Naive B cell (primary cell): ENCODE data around the gene EFNA4. TPM values are rescaled to one million over a fixed set of nuclear protein-coding genes. Genes with fewer than 3 reads are reported as not detected.

ENCODE experiments used
- ATAC-seq, 2 donors: fragments of 150-1000 bp; cut with Tn5 transposase; 2 replicates each; pipeline ENCODE4 v1.10.0; 2021; ENCODE audit warnings: low read depth in 2 of 2, mild to moderate bottlenecking in 2 of 2, moderate library complexity in 2 of 2
- DNase-seq: peaks from one replicate; pipeline ENCODE4 v3.0.0; 2022
- H3K27ac Mint-ChIP-seq, 6 donors: one replicate each; pipeline ENCODE4 v1.8.0; 2020 to 2022; ENCODE audit warnings: mild to moderate bottlenecking in 6 of 6, mixed read lengths in 6 of 6, moderate library complexity in 5 of 6, inconsistent platforms in 2 of 6
- H3K27me3 Mint-ChIP-seq, 3 donors: one replicate each; pipeline ENCODE4 v1.8.0; 2021 to 2022; ENCODE audit warnings: mixed read lengths in 3 of 3, mild to moderate bottlenecking in 1 of 3
- H3K36me3 Mint-ChIP-seq, 2 donors: one replicate each; pipeline ENCODE4 v1.8.0; 2020 to 2022; ENCODE audit warnings: mixed read lengths in 2 of 2, inconsistent platforms in 1 of 2, mild to moderate bottlenecking in 1 of 2
- H3K4me1 Mint-ChIP-seq, 3 donors: one replicate each; pipeline ENCODE4 v1.8.0; 2020 to 2022; ENCODE audit warnings: mixed read lengths in 3 of 3, inconsistent platforms in 1 of 3, mild to moderate bottlenecking in 1 of 3, moderate library complexity in 1 of 3
- H3K4me3 Mint-ChIP-seq, 8 donors: one replicate each; pipeline ENCODE4 v1.8.0; 2020 to 2022; ENCODE audit warnings: mild to moderate bottlenecking in 8 of 8, mixed read lengths in 8 of 8, moderate library complexity in 8 of 8, inconsistent platforms in 2 of 8
- H3K9me3 Mint-ChIP-seq, 7 donors: one replicate each; pipeline ENCODE4 v1.8.0; 2020 to 2022; ENCODE audit warnings: mixed read lengths in 7 of 7, mild to moderate bottlenecking in 5 of 7, inconsistent platforms in 2 of 7, moderate library complexity in 1 of 7
- polyA plus RNA-seq, 6 donors: library from polyadenylated mRNA; unstranded; fragments of 300-500 nt; fragmentation: Illumina TruSeq; gene quantifications; one replicate each; pipeline ENCODE4 v1.2.3, GENCODE V29; 2021; ENCODE audit warnings: low read depth in 6 of 6

EFNA4 gene
- polyA plus RNA-seq, 6 donors from 2014 or later = 2.6 to 6.0 (median 3.3) TPM; not detected in 1

DNA sequence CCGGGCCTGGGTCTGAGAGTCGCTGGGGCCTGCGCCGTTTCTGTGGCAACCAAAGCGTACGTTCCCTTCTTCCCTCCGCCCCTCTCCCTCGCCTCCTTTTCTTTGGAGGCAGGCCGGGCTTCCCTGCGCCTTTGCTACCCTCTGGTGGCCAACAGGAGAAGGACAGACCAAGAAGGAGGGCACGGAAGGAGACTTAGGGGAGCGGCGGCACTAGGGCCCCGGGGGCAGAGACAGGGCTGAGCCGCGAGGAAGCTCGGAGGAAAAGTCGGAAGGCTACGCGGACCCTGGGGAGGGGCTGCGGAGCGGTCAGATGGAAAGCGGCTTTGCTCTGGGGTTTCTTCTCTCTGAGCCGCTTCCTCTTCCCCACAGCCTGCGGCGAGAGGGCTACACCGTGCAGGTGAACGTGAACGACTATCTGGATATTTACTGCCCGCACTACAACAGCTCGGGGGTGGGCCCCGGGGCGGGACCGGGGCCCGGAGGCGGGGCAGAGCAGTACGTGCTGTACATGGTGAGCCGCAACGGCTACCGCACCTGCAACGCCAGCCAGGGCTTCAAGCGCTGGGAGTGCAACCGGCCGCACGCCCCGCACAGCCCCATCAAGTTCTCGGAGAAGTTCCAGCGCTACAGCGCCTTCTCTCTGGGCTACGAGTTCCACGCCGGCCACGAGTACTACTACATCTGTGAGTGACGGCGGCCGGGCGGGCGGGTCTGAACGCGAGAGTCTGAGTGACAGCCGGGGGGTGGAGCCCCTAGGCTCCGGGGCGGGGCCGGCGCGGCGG, 21.4 kb downstream of the EFNA4 start:
- peak; percentile 75 to 76 for ATAC-seq
- peak overlapping the region; percentile 83 to 97 (median 96) for H3K4me3 Mint-ChIP-seq
- DNase-seq = peak; percentile 94
- H3K9me3 Mint-ChIP-seq = peaks cover 0 to 3% (median 0%) of the 10 kb centered on the region in 7 donors
- H3K27me3 Mint-ChIP-seq = peaks cover 27 to 39% (median 38%) of the 10 kb centered on the region in 3 donors
- peaks cover 0 to 8% of the 10 kb centered on the region in 2 donors for H3K36me3 Mint-ChIP-seq
- peaks cover 49 to 55% (median 51%) of the 10 kb centered on the region in 3 donors for H3K4me1 Mint-ChIP-seq
- peak overlapping the region; percentile 89 to 98 (median 96) for H3K27ac Mint-ChIP-seq

DNA sequence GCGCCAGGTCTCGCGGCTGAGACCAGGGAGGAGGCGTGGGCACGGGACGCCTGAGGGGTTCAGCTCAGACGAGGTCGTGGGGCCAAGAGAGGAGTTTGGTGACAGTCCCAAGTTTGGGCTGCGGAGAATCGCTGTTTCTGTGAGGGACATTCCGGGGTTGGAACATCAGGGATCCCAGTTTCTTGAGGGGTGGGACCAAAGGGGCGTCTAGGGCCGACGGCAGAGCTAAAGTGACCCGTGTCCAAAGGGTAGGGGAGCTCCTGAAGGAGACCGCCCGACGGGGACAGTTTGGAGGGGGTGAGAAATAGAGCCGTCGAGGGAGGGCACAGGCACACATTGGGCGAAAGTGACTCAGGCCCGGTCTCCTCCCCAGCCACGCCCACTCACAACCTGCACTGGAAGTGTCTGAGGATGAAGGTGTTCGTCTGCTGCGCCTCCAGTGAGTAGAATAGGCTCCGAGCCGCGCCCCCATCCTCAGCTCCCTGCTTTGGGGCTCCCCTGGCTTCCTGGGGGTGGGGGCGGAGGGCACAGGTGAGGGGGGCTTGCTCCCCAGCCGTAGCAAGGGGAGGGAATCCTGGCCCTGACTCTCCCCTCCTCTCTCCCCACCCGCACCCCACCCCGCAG, 22.1 kb downstream of the EFNA4 start:
- peak; percentile 50 for DNase-seq
- peaks cover 27 to 35% (median 34%) of the 10 kb centered on the region in 3 donors for H3K27me3 Mint-ChIP-seq
- peaks cover 46 to 50% (median 49%) of the 10 kb centered on the region in 3 donors for H3K4me1 Mint-ChIP-seq
- H3K4me3 Mint-ChIP-seq = peak overlapping the region; percentile 83 to 97 (median 96)
- H3K27ac Mint-ChIP-seq = peak overlapping the region; percentile 89 to 98 (median 96)
- H3K9me3 Mint-ChIP-seq = peaks cover 0 to 3% (median 0%) of the 10 kb centered on the region in 7 donors
- H3K36me3 Mint-ChIP-seq = peaks cover 0 to 8% of the 10 kb centered on the region in 2 donors
- peak; percentile 12 to 16 for ATAC-seq

DNA sequence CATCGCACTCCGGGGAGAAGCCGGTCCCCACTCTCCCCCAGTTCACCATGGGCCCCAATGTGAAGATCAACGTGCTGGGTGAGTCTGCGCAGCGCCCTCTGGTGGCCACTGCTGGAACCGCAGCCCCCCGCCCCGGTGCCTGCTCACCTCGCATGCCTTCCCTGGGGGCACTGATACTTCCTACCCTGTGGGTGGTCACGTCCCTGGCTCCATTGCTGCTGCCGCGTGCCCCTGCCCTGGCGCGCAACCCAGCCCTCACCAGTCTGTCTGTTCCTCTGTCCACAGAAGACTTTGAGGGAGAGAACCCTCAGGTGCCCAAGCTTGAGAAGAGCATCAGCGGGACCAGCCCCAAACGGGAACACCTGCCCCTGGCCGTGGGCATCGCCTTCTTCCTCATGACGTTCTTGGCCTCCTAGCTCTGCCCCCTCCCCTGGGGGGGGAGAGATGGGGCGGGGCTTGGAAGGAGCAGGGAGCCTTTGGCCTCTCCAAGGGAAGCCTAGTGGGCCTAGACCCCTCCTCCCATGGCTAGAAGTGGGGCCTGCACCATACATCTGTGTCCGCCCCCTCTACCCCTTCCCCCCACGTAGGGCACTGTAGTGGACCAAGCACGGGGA, 22.7 kb downstream of the EFNA4 start:
- Mint-ChIP-seq H3K4me1 (peaks cover 42 to 50% (median 46%) of the 10 kb centered on the region in 3 donors), H3K9me3 (peaks cover 0 to 3% (median 0%) of the 10 kb centered on the region in 7 donors), H3K27me3 (peaks cover 25 to 33% (median 32%) of the 10 kb centered on the region in 3 donors), H3K27ac (peak overlapping the region in 5 of 6 donors; percentile 67 to 97 (median 89)), H3K36me3 (peaks cover 0 to 7% of the 10 kb centered on the region in 2 donors), H3K4me3 (peak overlapping the region; percentile 68 to 96 (median 84))
- DNase-seq (peak; percentile 80), ATAC-seq (peak; percentile 15 to 16)

DNA sequence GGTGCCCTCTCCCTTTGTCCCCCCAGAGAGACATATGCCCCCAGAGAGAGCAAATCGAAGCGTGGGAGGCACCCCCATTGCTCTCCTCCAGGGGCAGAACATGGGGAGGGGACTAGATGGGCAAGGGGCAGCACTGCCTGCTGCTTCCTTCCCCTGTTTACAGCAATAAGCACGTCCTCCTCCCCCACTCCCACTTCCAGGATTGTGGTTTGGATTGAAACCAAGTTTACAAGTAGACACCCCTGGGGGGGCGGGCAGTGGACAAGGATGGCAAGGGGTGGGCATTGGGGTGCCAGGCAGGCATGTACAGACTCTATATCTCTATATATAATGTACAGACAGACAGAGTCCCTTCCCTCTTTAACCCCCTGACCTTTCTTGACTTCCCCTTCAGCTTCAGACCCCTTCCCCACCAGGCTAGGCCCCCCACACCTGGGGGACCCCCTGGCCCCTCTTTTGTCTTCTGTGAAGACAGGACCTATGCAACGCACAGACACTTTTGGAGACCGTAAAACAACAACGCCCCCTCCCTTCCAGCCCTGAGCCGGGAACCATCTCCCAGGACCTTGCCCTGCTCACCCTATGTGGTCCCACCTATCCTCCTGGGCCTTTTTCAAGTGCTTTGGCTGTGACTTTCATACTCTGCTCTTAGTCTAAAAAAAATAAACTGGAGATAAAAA, 23.5 kb downstream of the EFNA4 start:
- Mint-ChIP-seq H3K27ac (peak overlapping the region in 1 of 6 donors; percentile 22), H3K36me3 (no peaks in the 10 kb centered on the region), H3K4me3 (peak overlapping the region in 4 of 8 donors; percentile 59 to 83 (median 68)), H3K27me3 (peaks cover 19 to 27% (median 24%) of the 10 kb centered on the region in 3 donors), H3K9me3 (no peaks in the 10 kb centered on the region), H3K4me1 (peaks cover 40 to 48% (median 48%) of the 10 kb centered on the region in 3 donors)
- no peak for ATAC-seq
- no peak for DNase-seq

DNA sequence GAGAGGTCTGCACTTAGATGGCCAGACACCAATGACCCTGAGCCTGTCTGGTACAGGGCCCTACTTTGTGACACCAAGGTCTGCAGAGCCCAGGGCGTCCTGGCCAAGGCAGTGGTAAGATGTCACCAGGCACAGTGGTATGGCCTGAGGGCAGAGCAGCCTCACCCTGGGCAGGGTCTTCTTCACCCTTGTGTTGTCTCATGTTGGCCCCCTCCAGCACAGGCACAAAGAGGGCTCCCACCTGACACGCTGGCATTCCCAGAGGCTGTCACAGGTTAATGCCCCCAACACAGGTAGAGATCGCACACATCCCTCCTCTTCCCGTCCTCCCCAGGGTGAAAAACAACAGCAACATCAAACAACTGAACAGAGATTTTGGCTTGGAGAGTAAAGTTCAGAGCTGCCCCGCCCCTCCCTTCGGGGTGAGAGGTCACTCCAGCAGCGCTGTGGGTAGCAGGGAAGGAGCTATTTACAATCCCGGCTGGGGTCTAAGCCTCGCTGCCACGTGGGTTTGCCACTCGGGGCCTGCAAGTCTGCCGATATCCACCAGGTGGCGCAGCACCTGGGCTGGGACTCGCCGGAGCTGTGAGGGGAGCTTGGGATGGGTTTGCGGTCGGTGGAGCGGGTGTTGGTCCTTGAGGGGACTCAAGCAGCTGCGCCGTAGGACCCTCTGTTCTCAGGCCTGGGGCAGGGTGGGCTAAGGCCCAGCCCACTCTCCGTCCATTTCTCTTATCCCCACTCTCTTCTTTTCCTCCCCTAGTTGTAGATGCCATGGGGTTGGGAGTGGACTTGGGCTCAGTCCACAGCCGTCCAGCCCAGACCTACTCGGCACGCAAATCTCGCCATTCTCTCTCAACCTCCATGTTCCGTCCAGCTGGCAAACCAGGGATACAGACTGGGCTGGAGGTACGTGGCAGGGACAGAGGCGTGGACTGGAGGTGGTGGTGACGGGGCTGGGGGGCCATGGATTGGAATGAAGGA, 27.8 kb downstream of the EFNA4 start:
- Mint-ChIP-seq H3K27ac (no peak overlapping the region), H3K27me3 (no peaks in the 10 kb centered on the region), H3K4me1 (peaks cover 5 to 14% (median 8%) of the 10 kb centered on the region in 3 donors), H3K36me3 (no peaks in the 10 kb centered on the region), H3K9me3 (no peaks in the 10 kb centered on the region), H3K4me3 (no peak overlapping the region)
- DNase-seq = peak; percentile 76
- ATAC-seq = peak; percentile 79 to 82

DNA sequence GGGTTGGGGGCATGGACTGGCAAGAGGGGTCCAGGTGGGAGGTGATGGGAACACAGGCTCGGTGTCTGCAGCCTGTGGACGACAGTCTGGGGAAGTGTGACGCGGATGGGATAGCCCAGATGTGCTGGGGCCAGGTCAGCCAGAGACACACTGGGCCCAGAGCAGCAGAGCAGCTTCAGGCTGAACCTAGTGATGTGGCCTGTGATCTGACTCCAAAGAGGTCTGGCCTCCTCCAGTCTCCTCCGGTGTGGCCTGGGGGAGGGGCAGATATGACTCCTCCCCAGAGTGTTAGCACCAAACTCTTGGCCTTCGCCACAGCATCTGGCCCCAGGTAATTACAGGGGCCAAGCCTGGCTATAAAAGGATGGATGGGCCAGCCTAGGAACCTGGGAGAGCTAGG, 28.6 kb downstream of the EFNA4 start:
- peaks cover 4 to 9% (median 8%) of the 10 kb centered on the region in 3 donors for H3K4me1 Mint-ChIP-seq
- H3K27me3 Mint-ChIP-seq = no peaks in the 10 kb centered on the region
- H3K27ac Mint-ChIP-seq = no peak overlapping the region
- DNase-seq = no peak
- no peaks in the 10 kb centered on the region for H3K9me3 Mint-ChIP-seq
- ATAC-seq = no peak
- no peak overlapping the region for H3K4me3 Mint-ChIP-seq
- no peaks in the 10 kb centered on the region for H3K36me3 Mint-ChIP-seq

DNA sequence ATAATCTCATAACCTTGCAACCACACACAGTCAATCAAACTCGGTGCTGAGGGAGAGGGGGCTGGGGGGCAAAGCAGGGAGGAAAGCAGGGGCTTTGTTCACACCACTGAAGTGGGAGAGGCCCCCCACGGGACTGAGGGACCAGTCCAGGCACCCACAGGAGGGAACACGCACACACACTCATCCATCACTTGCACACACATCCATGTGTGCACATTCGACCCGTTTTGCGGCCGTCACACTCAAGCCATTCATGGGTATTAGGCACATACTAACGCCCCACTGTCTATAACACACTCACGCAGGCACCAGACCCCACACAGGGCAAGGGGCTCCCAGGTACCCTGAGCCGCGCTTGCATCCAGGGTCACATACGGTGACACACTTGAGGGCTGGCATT, 29.1 kb downstream of the EFNA4 start:
- Mint-ChIP-seq H3K27me3 (no peaks in the 10 kb centered on the region), H3K9me3 (no peaks in the 10 kb centered on the region), H3K4me1 (peaks cover 4 to 9% (median 8%) of the 10 kb centered on the region in 3 donors), H3K4me3 (peak overlapping the region in 1 of 8 donors; percentile 24), H3K36me3 (no peaks in the 10 kb centered on the region), H3K27ac (no peak overlapping the region)
- DNase-seq = no peak
- ATAC-seq = no peak

DNA sequence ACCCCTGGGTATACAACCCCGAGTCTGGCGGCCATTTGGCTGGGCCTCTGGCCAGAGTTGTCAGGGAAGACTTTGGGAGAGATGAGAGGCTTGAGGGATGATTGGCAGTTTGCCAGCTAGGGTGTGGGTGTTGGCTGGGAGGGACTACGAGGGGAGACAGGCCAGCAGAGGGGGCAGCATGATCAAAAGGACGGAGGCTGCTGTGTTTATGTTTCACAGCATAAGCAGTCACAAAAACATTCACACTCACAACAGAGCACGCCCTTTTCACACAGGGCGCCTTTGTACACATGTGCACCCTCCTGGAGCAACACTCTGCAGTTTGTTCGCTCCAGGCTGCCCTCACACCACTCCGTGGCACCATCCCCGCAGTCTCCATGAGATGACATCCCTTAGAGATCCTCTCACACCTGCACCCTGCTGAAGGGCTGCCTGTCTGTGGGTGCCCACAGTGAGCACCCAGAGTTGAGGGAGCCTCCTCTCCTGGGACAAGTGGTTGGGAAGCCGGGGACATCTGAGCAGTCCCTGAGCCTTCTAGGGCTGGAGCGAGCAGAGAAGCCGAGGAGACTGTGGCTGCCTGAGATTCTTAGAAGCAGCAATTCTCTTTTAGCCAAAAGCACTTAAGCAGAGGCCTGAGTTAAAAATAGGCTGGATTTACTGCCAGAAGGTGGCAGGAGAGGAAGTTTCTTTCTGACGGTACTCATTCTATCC, 30.5 kb downstream of the EFNA4 start:
- no peaks in the 10 kb centered on the region for H3K36me3 Mint-ChIP-seq
- H3K4me3 Mint-ChIP-seq = no peak overlapping the region
- ATAC-seq (peak in 1 of 2 donors; percentile 70), DNase-seq (no peak)
- no peaks in the 10 kb centered on the region for H3K27me3 Mint-ChIP-seq
- H3K27ac Mint-ChIP-seq = no peak overlapping the region
- peaks cover 0 to 2% (median 0%) of the 10 kb centered on the region in 7 donors for H3K9me3 Mint-ChIP-seq
- H3K4me1 Mint-ChIP-seq = peaks cover 4 to 9% (median 8%) of the 10 kb centered on the region in 3 donors

DNA sequence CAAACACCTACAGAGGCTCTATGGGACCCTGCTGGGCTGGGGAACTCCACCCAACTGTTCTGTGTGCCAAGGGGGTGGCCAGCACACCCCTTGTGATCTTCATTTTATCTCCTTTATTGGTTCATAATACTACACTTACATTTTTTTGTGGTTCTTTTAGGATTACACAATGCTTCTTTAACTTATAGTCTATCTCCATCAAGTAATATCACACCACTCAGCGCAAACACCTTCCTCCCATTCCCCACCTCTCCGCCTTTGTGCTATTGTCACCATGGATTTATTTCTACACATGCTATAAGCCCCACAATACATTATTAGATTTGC, 31.0 kb downstream of the EFNA4 start:
- no peak overlapping the region for H3K4me3 Mint-ChIP-seq
- peaks cover 0 to 2% (median 0%) of the 10 kb centered on the region in 7 donors for H3K9me3 Mint-ChIP-seq
- ATAC-seq (peak in 1 of 2 donors; percentile 67), DNase-seq (no peak)
- peaks cover 4 to 9% (median 8%) of the 10 kb centered on the region in 3 donors for H3K4me1 Mint-ChIP-seq
- H3K27me3 Mint-ChIP-seq = no peaks in the 10 kb centered on the region
- H3K27ac Mint-ChIP-seq = no peak overlapping the region
- H3K36me3 Mint-ChIP-seq = no peaks in the 10 kb centered on the region

DNA sequence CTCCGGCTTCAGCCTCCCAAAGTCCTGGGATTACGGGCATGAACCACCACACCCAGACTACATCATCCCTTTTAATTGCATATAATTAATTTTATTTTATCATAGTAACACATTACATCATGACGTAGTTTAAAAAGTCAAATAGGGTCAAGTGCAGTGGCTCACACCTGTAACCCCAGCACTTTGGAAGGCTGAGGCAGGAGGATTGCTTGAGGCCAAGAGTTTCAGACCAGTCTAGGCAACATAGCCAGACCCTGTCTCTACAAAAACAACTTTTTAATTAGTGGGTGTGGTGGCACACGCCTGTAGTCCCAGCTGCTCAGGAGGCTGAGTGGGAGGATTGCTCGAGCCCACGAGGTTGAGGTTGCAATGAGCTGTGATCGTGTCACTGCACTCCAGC, 35.8 kb downstream of the EFNA4 start:
- H3K9me3 Mint-ChIP-seq = peaks cover 0 to 2% (median 0%) of the 10 kb centered on the region in 7 donors
- no peaks in the 10 kb centered on the region for H3K4me1 Mint-ChIP-seq
- no peaks in the 10 kb centered on the region for H3K27me3 Mint-ChIP-seq
- H3K36me3 Mint-ChIP-seq = no peaks in the 10 kb centered on the region
- ATAC-seq = no peak
- no peak overlapping the region for H3K4me3 Mint-ChIP-seq
- no peak overlapping the region for H3K27ac Mint-ChIP-seq
- no peak for DNase-seq

DNA sequence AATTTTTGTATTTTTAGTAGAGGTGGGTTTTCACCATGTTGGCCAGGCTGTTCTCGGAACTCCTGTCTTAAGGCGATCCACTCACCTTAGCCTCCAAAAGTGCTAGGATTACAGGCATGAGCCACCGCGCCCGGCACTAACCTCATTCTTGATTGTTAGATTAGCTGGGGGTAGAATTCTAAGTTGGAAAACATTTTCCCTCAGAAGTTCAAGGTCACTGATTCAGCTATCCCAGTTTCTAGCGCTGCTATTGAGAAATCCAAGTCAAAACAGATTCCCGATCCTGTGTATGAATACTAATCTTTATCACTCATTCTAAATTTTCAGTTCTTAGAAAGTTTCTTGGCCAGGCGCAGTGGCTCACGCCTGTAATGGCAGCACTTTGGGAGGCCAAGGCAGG, 39.8 kb downstream of the EFNA4 start:
- Mint-ChIP-seq H3K4me1 (no peaks in the 10 kb centered on the region), H3K4me3 (no peak overlapping the region), H3K27ac (no peak overlapping the region), H3K36me3 (no peaks in the 10 kb centered on the region), H3K9me3 (peaks cover 0 to under 1% (median 0%) of the 10 kb centered on the region in 7 donors), H3K27me3 (no peaks in the 10 kb centered on the region)
- ATAC-seq (no peak), DNase-seq (no peak)
